ENCODE results near the gene KRT83.
"Not testable (repeated sequence)": the region's sequence is repeated elsewhere in the genome, so short reads cannot be mapped to it uniquely, and the experiment has no call there.

Gene KRT83

DNA sequence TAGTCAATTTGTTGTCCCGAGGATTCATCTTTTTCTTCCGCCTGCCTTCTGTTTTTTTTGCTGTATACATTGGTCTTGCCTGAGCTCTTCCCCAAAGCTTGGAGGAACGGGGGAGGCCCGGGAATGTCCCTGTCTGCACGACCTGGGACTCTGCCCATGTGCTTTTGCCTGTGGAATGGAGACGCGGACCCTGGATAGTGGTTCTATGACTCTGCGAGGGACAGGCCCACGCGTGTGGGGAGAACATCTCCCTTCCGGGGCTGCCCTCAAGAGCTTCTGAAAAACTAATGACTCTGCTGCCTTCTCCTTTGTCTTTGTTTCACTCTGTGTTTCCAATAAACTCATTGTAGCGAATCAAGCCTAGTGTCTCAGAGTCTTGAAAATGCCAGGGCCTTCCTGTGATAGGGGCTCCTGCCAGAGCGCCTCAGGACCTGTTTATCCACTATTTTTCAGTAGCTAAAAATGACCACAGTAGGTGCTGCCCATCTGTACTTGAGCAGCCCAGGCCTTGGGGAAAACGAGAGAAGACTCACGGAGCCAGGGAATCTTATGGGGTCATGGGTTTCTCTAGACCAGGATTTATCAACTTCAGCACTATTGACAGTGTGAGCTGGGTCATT lies 12.3 kb downstream of the KRT83 start:
- DNase-seq (ENCODE audit: low spot score) = no peak

DNA sequence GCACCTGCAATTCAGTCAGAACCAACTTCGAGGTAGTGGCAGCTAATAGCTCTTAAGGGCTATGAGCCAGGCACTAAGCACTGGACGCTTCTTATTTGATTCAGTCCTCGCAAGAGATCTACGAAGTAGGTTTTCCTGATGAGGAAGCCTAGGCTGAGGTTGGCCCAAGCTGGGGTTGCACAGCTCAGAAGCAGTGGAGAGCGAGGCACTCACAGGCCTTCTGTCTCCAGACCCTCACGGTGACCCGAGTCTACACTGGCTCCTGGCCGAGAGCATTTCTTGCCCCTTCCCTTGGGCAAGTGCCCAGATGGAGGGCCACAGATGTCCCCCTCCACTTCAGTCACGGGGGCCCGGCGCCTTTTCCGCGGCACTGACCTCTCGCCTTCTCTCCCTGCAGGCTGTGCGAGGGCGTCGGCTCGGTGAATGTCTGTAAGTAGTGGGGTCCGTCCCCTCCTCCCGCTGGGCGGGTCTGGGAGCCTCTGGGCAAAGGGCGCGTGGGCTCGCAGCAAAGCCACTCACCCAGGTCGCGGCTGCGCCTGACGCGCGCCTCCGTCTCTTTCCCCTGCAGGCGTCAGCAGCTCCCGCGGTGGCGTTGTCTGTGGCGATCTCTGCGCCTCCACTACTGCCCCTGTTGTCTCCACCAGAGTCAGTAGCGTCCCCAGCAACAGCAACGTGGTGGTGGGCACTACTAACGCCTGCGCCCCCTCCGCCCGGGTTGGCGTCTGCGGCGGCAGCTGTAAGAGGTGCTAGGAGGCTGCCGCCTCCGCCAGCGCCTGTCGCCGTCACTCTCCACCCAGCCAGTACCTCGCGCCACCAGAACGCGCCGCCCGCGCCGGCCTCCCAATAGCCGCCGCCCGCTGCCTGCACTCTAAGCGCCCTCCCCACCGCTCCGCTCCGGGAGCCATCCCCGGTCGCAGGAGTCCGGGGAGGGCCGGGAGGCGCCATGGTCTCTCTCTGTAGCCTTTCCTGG lies 13.1 kb downstream of the KRT83 start:
- peak; percentile 79 for DNase-seq (ENCODE audit: low spot score)

DNA sequence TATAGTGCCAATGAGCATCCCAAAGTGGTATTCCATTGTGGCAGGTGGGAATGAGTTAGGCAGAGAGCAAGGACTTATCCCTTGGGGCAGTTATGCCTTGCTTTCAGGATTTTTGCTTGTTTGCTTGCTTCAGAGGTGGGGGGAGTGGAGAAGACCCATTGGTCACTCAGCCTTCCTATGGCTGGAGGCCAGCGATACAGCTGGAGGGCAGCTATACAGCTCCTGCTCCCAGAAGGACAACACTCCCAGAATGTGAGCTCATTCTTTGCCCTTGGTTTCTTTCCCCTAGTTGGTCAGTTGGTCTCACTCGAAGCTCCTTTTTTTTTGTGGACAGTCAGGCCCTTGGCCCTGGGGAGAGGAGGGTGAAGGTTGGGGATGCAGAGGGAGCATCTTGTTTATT lies 14.5 kb downstream of the KRT83 start:
- DNase-seq (ENCODE audit: low spot score) = no peak

DNA sequence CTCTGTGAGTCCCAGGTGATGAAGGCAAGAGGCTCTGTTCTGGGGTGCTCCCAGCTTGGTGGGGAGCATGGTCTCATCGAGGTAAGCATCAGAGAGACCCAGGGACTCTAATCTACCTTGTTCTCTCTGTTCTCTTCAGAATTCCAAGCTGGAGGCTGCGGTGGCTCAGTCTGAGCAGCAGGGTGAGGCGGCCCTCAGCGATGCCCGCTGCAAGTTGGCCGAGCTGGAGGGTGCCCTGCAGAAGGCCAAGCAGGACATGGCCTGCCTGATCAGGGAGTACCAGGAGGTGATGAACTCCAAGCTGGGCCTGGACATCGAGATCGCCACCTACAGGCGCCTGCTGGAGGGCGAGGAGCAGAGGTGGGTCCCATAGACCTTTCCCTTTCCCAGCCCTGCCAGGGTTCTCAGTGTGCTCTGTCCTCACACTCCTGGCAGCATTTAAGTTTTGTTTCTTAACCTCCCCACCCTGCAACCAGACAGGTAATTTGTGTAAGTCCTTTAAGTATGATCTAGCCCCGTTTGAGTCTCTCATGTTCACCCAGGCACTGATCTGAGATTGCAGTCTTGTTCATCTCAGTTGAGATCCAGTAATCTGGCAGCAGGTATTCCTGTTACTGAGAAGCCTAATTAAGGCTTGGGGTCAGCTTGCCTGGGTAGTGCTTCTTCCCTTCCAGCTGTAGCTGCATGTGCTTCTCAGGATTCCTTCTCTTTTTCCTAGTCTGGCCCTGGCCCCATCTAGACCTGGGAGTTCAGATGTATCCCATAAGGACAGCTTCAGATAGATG lies 15.1 kb downstream of the KRT83 start:
- DNase-seq (ENCODE audit: low spot score) = no peak

DNA sequence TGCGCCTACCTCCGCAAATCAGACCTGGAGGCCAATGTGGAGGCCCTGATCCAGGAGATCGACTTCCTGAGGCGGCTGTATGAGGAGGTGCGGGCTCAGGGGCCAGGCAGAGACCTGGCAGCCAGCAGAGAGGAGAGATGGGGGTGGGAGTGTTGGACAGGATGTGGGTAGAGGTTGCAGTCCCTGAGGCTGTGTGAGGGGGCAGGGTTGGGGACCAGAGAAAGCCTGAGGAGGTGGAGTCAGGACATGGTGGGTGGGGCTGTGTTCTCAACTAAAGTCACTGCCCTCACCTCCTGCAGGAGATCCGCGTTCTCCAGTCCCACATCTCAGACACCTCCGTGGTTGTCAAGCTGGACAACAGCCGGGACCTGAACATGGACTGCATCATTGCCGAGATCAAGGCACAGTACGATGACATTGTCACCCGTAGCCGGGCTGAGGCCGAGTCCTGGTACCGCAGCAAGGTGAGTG lies 16.2 kb downstream of the KRT83 start:
- DNase-seq (ENCODE audit: low spot score) = not testable (repeated sequence)

DNA sequence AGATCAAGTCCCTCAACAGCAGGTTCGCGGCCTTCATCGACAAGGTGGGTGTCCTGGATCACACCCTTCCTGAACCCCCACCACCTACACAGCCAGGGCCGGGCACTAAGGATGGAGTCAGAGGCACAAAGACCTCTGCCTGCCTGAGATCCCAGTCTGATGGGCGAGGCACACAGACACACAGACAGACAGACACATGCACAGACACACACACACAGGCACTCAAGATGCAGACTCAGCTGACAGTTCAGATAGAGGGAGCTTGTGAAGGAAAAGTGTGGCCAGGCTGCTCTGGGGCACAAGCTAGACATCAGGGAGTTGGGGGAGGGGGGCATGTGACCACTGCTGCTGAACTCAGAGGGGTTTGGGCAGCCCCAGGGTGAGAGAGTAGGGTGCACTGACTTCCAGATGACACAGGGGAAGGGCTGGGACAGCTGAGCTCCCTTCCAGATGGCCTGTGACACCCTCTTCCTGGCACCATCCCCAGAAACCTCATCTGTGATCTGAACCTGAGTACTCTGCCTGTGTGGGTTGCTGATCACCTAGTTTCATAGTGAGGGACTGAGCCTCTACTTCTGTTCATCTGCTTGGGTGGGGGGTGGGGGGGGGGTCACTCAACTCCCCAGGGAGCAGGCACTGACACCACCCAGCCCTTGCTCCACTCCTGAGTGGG lies 18.8 kb downstream of the KRT83 start:
- DNase-seq (ENCODE audit: low spot score) = not testable (repeated sequence)

DNA sequence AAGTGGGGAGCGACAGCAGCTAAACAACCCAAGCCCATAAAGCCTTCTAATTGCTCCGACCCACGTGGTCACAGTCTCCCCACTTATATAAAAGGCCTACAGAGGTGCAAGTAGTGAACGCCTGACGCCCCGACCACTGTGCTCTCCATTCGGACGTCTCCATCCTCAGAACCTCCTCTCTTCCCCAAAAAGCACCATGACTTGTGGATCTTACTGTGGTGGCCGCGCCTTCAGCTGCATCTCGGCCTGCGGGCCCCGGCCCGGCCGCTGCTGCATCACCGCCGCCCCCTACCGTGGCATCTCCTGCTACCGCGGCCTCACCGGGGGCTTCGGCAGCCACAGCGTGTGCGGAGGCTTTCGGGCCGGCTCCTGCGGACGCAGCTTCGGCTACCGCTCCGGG lies 19.5 kb downstream of the KRT83 start:
- DNase-seq (ENCODE audit: low spot score) = not testable (repeated sequence)

DNA sequence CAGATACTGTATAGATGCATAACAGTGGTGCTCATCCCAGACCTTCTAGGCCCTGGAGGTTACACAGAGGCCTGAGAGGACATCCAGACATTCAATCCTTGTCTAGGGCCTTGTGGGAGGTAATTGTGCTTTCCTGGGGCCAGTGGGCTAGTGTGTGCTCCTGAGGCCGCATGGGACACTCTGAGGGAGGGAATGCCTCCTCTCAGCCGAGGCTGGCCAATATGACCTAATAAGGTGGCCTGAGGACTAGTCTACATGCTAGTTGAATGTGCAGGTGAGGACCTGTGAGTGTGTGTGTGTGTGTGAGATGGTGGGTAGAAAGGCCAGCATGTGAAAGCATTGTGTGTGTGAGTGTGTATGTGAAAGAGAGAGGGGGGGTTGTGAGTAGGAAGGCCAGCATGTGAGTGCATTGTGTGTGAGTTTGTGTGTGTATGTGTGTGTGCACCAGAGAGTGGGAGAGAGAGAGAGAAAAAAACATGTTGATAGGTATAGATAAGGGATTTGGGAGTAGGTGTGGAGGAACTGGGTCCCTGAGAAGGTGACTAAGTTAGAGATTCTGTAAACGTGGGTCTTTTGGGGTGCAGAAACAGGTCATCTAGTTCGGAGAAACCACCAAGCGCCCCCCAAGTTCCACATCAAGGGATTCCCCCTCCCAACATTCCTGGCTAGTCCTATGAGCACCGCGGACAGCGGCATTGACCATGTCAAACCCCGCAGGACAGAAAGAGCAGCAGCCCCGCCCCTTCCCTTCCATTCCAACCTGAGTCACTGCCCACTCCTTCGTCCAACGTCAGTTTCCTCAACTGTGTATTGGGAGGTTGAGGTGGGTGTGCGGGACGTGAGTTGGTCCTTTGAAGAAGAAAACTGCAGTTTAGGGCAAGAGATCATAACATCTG lies 20.2 kb downstream of the KRT83 start:
- no peak for DNase-seq (ENCODE audit: low spot score)

DNA sequence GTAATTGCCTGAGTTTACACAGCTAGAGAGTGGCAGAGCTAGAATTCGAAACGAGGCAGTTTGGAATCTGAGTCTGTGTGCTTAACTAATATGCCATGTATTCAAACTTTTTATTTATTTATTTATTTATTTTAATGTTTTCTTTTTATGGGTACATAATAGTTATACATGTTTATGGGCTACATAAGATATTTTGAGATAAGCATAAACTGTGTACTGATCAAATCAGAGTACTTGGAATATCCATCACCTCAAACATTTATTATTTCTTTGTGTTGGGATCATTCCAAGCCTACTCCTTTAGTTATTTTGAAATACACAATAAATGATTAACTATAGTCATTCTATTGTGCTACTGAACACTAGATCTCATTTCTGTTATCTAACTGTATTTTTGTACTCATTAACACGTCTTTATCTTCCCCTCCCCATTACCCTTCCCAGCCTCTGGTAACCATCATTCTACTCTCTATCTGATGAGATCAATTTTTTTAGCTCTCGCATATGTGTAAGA lies 22.5 kb downstream of the KRT83 start:
- DNase-seq (ENCODE audit: low spot score) = no peak

DNA sequence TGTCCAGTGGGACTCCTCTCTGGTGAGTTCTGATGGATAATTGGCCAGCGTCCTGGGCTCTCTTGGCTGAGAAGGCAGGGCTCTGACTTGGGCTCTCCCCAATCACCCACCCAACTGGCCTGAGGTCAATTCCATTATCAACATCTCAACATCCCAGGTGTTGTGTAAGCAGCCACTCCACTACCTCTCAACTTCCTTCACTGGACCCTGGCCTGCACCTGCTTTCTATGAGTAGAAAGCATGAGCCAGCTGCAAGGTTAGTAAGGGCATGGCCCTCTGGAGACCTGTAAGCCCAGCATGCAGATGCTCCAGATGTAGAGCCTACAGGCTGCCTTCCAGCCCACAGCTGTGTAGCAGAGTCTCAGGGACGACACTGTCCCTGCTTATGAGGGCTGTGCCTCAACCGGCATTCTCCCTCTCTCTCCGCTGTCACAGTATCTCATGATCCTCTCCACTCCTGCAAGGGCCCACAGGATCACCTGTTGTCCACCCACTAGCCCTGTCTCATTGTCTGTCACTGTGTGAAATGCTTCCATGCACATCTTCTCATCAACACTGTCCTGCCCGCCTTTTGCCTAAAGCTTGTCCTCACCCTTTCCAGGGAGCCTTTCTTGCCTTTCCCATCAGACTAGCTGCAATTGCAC lies 24.5 kb downstream of the KRT83 start:
- no peak for DNase-seq (ENCODE audit: low spot score)

DNA sequence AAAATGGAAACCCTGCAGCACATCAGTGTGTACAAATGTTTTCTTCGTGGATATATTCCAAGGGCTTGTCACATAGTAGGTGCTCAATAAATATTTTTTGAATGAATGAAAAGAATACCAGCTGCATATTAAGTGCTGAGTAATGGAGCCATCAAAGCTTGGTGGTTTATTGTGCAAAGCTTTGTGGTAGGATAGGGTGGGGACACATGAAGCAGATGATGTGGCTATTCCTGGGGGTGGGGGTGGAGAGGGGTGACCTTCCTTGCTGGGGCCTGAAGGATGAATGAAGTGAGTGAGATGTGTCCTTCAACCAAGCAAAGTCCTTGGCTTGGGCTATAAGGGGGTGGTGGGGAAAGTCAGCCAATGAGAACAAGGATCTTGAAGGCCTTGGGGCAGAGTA lies 25.5 kb downstream of the KRT83 start:
- no peak for DNase-seq (ENCODE audit: low spot score)

DNA sequence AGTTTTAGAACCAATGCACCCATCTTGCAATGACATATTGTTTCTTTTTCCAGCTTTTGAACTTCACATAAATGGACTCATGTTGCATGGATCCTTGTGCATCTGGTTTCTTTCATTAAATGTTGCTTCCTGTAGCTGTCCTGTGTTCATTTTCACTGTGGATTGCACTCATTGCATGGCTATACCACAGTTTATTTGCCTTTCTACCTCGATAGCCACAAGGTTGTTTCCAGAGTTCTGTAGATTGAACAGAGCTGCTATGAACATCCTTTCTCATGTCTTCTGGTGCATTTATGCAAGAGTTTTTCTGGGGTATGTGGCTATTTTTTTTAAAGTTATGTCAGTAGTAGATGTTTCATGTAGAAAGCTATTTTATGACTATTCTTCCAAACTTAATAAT lies 26.4 kb downstream of the KRT83 start:
- DNase-seq (ENCODE audit: low spot score) = no peak

DNA sequence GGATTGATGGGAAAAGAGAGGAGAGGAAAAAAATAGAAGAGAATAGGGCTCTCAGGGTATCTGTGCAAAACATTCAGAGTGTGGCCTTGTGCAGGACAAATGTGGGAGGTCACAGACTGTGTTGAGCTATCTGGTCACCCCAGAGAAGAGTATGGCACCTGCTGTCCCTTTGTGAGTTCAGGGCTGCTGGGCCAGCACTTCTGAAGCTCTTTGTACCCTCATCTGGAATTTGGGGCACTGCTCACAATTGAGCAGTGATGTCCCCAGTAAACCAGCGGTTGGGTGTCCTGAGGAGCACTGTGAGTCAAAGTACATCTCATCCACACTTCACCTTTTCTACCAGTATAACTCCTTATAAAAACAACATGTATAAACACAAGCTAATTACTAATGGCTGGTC lies 27.3 kb downstream of the KRT83 start:
- no peak for DNase-seq (ENCODE audit: low spot score)

DNA sequence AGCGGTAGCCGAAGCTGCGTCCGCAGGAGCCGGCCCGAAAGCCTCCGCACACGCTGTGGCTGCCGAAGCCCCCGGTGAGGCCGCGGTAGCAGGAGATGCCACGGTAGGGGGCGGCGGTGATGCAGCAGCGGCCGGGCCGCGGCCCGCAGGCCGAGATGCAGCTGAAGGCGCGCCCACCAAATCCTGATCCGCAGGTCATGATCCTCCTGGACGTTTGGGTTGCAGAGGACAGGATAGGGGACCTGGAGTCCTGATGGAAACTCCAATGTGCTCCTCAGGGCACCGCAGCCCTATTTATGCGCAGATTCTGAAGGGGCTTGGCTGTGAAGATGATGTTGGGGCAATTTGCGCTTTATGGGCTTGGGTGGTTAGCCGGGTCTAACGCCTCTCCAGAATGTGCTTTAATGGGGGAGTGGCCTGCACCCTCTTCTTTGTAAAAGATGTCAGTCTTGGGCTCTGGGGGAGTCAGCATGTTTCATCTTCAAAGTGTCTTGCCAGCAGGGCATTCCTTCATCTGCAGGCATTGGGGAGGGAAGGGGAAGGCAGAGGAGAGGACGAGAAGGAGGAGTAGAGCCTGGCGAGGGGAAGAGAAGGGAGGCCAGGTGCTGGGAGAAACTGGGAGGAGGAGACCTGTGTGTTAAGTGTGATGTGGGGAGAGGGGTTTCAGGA lies 29.8 kb downstream of the KRT83 start, which contains the start of gene KRT81:
TSS of gene KRT81 (minus strand) at position 268 of the 669 bp plus-strand sequence. CDS start at position 199, 69 bp downstream.
- DNase-seq (ENCODE audit: low spot score) = no peak

DNA sequence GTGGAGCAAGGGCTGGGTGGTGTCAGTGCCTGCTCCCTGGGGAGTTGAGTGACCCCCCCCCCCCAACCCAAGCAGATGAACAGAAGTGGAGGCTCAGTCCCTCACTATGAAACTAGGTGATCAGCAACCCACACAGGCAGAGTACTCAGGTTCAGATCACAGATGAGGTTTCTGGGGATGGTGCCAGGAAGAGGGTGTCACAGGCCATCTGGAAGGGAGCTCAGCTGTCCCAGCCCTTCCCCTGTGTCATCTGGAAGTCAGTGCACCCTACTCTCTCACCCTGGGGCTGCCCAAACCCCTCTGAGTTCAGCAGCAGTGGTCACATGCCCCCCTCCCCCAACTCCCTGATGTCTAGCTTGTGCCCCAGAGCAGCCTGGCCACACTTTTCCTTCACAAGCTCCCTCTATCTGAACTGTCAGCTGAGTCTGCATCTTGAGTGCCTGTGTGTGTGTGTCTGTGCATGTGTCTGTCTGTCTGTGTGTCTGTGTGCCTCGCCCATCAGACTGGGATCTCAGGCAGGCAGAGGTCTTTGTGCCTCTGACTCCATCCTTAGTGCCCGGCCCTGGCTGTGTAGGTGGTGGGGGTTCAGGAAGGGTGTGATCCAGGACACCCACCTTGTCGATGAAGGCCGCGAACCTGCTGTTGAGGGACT lies 30.6 kb downstream of the KRT83 start:
- DNase-seq (ENCODE audit: low spot score) = not testable (repeated sequence)

DNA sequence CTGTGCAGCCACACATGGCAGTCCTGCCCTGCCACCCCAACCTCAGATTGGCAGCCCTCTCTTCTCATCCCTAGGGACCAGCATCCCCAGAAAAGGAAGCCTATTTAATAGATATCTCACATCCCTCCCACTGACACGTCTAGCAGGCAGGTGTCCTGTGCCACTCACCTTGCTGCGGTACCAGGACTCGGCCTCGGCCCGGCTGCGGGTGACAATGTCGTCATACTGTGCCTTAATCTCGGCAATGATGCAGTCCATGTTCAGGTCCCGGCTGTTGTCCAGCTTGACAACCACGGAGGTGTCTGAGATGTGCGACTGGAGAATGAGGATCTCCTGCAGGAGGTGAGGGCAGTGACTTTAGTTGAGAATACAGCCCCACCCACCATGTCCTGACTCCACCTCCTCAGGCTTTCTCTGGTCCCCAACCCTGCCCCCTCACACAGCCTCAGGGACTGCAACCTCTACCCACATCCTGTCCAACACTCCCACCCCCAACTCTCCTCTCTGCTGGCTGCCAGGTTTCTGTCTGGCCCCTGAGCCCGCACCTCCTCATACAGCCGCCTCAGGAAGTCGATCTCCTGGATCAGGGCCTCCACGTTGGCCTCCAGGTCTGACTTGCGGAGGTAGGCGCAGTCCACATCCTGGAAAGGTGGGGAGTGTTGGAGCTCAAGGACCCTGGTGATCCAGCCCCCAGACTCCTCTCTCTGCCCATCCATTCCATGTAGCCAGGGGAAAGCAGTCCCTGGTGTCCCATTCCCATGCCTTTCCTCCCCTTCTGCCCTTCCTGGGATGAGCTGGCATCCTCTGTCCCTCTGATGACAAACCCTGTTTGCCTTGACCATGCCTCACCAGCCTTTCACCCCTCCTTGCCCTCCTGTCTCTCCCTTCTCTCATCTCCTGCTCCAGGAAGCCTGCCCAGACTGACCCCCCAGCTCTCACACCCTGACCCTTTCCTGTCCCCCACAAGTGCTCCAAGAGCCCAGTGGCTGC lies 33.1 kb downstream of the KRT83 start:
- not testable (repeated sequence) for DNase-seq (ENCODE audit: low spot score)

All from hepatic stellate cell (primary cell).